ENCODE results near the gene TCTN2. TPM values are rescaled to one million over a fixed set of nuclear protein-coding genes. Genes with fewer than 3 reads are reported as not detected.

Gene TCTN2
- total RNA-seq, 1 experiment from 2014 or later: 12.1 TPM

GRCh38 chr12:123726244-123726643 lies 55.3 kb downstream of the TCTN2 start:
- Histone ChIP-seq H3K9me3 (ENCODE audit: control insufficient read depth in 1 of 2, insufficient read depth in 1 of 2, low read depth in 1 of 2, low read length in 2 of 2) (no peaks in the 10 kb centered on the region), H3K4me1 (ENCODE audit: control insufficient read depth in 1 of 2, insufficient read depth in 2 of 2, low read length in 2 of 2) (no peaks in the 10 kb centered on the region), H3K27me3 (ENCODE audit: insufficient read depth, low read length) (no peaks in the 10 kb centered on the region), H3K4me3 (replicated peaks in 1 of 2; ENCODE audit: low read depth in 1 of 2, low read length in 2 of 2) (no peak overlapping the region), H3K27ac (ENCODE audit: low read depth, low read length) (no peak overlapping the region), H4K20me1 (ENCODE audit: insufficient read depth) (no peaks in the 10 kb centered on the region), H2AFZ (ENCODE audit: low read depth, low read length, poor library complexity, severe bottlenecking) (no peak overlapping the region), H3K9ac (ENCODE audit: low read length) (no peak overlapping the region), H3K9me2 (ENCODE audit: insufficient read depth) (no peaks in the 10 kb centered on the region), H3K79me2 (ENCODE audit: insufficient read depth, low read length) (no peaks in the 10 kb centered on the region), H3K4me2 (ENCODE audit: low read length) (no peak overlapping the region), H3K36me3 (ENCODE audit: control insufficient read depth in 1 of 2, insufficient read depth in 2 of 2, low read length in 2 of 2) (peaks cover 14 to 15% of the 10 kb centered on the region in 2 experiments; a peak in 3 of 4 replicates)
- TF ChIP-seq ELF1 (IDR thresholded peaks at IDR 0.05; ENCODE audit: borderline replicate concordance, low read depth) (no peak), TCF7L2 (IDR thresholded peaks at IDR 0.05; ENCODE audit: borderline replicate concordance, extremely low read depth, insufficient read depth, insufficient read length) (no peak), YY1 (IDR thresholded peaks at IDR 0.05; ENCODE audit: extremely low read depth, insufficient replicate concordance, low read depth, low read length) (no peak), POLR2A (IDR thresholded peaks at IDR 0.05; ENCODE audit: borderline replicate concordance, extremely low read depth, insufficient read depth, insufficient read length) (no peak), ATF3 (IDR thresholded peaks at IDR 0.05) (no peak), CEBPB (IDR thresholded peaks at IDR 0.05; ENCODE audit: low read depth) (no peak), ZFX (IDR thresholded peaks at IDR 0.05) (no peak), SIN3A (IDR thresholded peaks at IDR 0.05; ENCODE audit: low read depth) (no peak)
- TF ChIP-seq, protein P1, sequence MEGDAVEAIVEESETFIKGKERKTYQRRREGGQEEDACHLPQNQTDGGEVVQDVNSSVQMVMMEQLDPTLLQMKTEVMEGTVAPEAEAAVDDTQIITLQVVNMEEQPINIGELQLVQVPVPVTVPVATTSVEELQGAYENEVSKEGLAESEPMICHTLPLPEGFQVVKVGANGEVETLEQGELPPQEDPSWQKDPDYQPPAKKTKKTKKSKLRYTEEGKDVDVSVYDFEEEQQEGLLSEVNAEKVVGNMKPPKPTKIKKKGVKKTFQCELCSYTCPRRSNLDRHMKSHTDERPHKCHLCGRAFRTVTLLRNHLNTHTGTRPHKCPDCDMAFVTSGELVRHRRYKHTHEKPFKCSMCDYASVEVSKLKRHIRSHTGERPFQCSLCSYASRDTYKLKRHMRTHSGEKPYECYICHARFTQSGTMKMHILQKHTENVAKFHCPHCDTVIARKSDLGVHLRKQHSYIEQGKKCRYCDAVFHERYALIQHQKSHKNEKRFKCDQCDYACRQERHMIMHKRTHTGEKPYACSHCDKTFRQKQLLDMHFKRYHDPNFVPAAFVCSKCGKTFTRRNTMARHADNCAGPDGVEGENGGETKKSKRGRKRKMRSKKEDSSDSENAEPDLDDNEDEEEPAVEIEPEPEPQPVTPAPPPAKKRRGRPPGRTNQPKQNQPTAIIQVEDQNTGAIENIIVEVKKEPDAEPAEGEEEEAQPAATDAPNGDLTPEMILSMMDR (IDR thresholded peaks at IDR 0.05 in 2 of 3, conservative IDR thresholded peaks at IDR 0.05 in 1 of 3; ENCODE audit: borderline replicate concordance in 1 of 3, insufficient read depth in 1 of 3, low read depth in 2 of 3, low read length in 2 of 3): no peak
- TF ChIP-seq, protein P2, sequence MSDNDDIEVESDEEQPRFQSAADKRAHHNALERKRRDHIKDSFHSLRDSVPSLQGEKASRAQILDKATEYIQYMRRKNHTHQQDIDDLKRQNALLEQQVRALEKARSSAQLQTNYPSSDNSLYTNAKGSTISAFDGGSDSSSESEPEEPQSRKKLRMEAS (IDR thresholded peaks at IDR 0.05): no peak
- no TSS peak for BruUV-seq (replicated peaks)
- ChIA-PET RAD21 (ENCODE audit: low non-redundant PET in 1 of 2, low total read pairs in 2 of 2, uncharacterized antibody in 2 of 2, unreplicated experiment in 2 of 2) (no interaction called here), POLR2A (no interaction called here), CTCF (no interaction called here)
- intact Hi-C loops (cut with micrococcal nuclease): no loop called here
- ATAC-seq (no peak), DNase-seq (ENCODE audit: low read depth, low spot score) (no peak)

Measured in HCT116 (cell line).